BLaER1 (cell line): ENCODE data around the gene SMARCD1.

Source experiments
- H3K27ac ChIP-seq: shearing (Covaris generic); formaldehyde crosslinking; 2 replicates; pipeline ENCODE4 v1.8.1; 2022
- H3K27me3 ChIP-seq: shearing (Covaris generic); formaldehyde crosslinking; 2 replicates; pipeline ENCODE4 v1.8.1; 2022
- H3K36me3 ChIP-seq: shearing (Covaris generic); formaldehyde crosslinking; 2 replicates; pipeline ENCODE4 v1.8.1; 2022
- H3K4me1 ChIP-seq: shearing (Covaris generic); formaldehyde crosslinking; 2 replicates; pipeline ENCODE4 v1.8.1; 2022
- H3K4me2 ChIP-seq: shearing (Covaris generic); formaldehyde crosslinking; 2 replicates; pipeline ENCODE4 v1.8.1; 2022
- H3K4me3 ChIP-seq: shearing (Covaris generic); formaldehyde crosslinking; 2 replicates; pipeline ENCODE4 v1.8.1; 2022
- H3K9ac ChIP-seq: shearing (Covaris generic); formaldehyde crosslinking; 2 replicates; pipeline ENCODE4 v1.8.1; 2022
- H3K9me3 ChIP-seq: shearing (Covaris generic); formaldehyde crosslinking; 2 replicates; pipeline ENCODE4 v1.8.1; 2022
- H4K20me1 ChIP-seq: shearing (Covaris generic); formaldehyde crosslinking; 2 replicates; pipeline ENCODE4 v1.8.1; 2022
- Cebpa-rat ChIP-seq: shearing (Covaris generic); IDR thresholded peaks from 2 replicates; pipeline ENCODE4 v1.8.1; 2022

Gene SMARCD1

GRCh38 chr12:50086148-50086547 is 1.0 kb downstream of the SMARCD1 start:
- Histone ChIP-seq H3K4me3 (peak overlapping the region; percentile 77), H3K36me3 (peaks cover 47% of the 10 kb centered on the region), H3K9ac (peak overlapping the region; percentile 86), H3K9me3 (no peaks in the 10 kb centered on the region), H3K4me2 (peak overlapping the region; percentile 84), H3K27me3 (no peaks in the 10 kb centered on the region), H3K4me1 (peaks cover 38% of the 10 kb centered on the region), H3K27ac (peak overlapping the region; percentile 90; the same call in 1 of the 2 replicates), H4K20me1 (peaks cover 34% of the 10 kb centered on the region)
- no peak for TF ChIP-seq Cebpa-rat

GRCh38 chr12:50087151-50087550 is 2.0 kb downstream of the SMARCD1 start:
- Histone ChIP-seq H3K27me3 (no peaks in the 10 kb centered on the region), H3K9ac (no peak overlapping the region), H3K4me1 (peaks cover 38% of the 10 kb centered on the region), H3K9me3 (no peaks in the 10 kb centered on the region), H3K36me3 (peaks cover 57% of the 10 kb centered on the region), H3K27ac (no peak overlapping the region), H3K4me3 (no peak overlapping the region), H4K20me1 (peaks cover 34% of the 10 kb centered on the region), H3K4me2 (peak overlapping the region; percentile 18; the same call in 1 of the 2 replicates)
- no peak for TF ChIP-seq Cebpa-rat

- H3K4me2 ChIP-seq = peak overlapping the region; percentile 18; the same call in 1 of the 2 replicates
- H3K27me3 ChIP-seq = no peaks in the 10 kb centered on the region
- no peak overlapping the region for H3K27ac ChIP-seq
- peaks cover 38% of the 10 kb centered on the region for H3K4me1 ChIP-seq
- H3K9me3 ChIP-seq = no peaks in the 10 kb centered on the region
- peaks cover 66% of the 10 kb centered on the region for H3K36me3 ChIP-seq
- no peak overlapping the region for H3K4me3 ChIP-seq
- peaks cover 34% of the 10 kb centered on the region for H4K20me1 ChIP-seq
- TF ChIP-seq Cebpa-rat = no peak
- no peak overlapping the region for H3K9ac ChIP-seq
Measured at GRCh38 chr12:50087995-50088394, 2.9 kb downstream of the SMARCD1 start.

DNA sequence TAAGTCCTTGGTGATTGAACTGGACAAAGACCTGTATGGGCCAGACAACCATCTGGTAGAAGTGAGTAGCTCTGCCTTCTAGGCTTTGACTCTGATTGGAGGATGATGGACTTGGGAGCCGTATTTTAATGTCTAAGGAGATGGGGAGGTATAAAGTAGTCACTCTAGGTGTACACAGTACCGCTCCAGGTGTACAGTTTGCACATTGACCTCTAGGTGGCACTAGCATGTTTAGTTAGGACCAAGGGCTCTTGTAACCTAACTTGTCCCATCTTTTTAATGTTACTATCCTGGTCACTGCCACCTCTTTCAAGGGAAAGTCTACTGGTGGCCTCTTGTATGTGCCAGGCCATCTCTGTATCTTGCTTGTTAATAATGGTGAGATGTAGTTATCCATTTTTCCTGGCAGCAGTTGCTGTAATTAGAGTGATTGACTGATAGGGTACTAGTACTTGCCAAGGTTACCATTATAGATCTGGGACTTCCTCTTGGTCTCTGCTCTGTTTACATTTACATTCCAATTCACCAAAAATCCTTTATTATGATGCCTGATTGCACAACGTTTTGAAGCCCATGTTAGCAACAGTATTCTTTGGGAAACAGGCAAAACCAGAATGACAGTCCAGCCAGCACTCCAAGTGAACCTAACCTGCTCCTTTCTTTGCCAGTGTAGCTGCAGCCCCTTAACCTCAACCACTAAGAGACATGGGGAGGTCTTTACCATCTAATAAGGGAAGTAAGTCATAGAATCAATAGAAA is 3.6 kb downstream of the SMARCD1 start:
- H3K9me3 ChIP-seq = no peaks in the 10 kb centered on the region
- H3K4me1 ChIP-seq = peaks cover 33% of the 10 kb centered on the region
- no peak overlapping the region for H3K4me3 ChIP-seq
- no peak for TF ChIP-seq Cebpa-rat
- no peak overlapping the region for H3K9ac ChIP-seq
- H4K20me1 ChIP-seq = peaks cover 34% of the 10 kb centered on the region
- H3K36me3 ChIP-seq = peaks cover 73% of the 10 kb centered on the region
- H3K27ac ChIP-seq = no peak overlapping the region
- H3K27me3 ChIP-seq = no peaks in the 10 kb centered on the region
- H3K4me2 ChIP-seq = peak overlapping the region; percentile 18; the same call in 1 of the 2 replicates

GRCh38 chr12:50089730-50090129 is 4.6 kb downstream of the SMARCD1 start:
- Histone ChIP-seq H3K9ac (no peak overlapping the region), H3K9me3 (no peaks in the 10 kb centered on the region), H3K27ac (no peak overlapping the region), H3K4me3 (no peak overlapping the region), H3K36me3 (peaks cover 83% of the 10 kb centered on the region), H4K20me1 (peaks cover 40% of the 10 kb centered on the region), H3K27me3 (no peaks in the 10 kb centered on the region), H3K4me1 (peaks cover 24% of the 10 kb centered on the region), H3K4me2 (no peak overlapping the region)
- no peak for TF ChIP-seq Cebpa-rat

DNA sequence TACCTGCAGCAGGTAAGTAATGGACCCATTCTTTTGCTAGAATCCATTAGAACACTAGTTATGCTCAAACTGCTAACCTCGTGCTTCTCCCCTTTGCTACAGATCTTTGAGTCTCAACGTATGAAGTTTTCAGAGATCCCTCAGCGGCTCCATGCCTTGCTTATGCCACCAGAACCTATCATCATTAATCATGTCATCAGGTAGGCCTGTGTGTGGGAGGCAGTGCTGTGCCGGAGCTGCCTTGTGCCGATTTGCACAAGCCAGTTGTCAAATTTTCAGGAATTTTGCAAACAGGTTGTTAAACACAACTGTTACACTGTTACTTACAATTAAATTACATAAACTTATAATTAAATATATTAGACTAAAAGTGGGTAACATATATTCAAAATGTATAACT is 5.2 kb downstream of the SMARCD1 start:
- peaks cover 40% of the 10 kb centered on the region for H4K20me1 ChIP-seq
- H3K36me3 ChIP-seq = peaks cover 90% of the 10 kb centered on the region
- no peak overlapping the region for H3K27ac ChIP-seq
- peaks cover 24% of the 10 kb centered on the region for H3K4me1 ChIP-seq
- no peak for TF ChIP-seq Cebpa-rat
- H3K4me3 ChIP-seq = no peak overlapping the region
- no peaks in the 10 kb centered on the region for H3K27me3 ChIP-seq
- no peak overlapping the region for H3K9ac ChIP-seq
- H3K4me2 ChIP-seq = no peak overlapping the region
- H3K9me3 ChIP-seq = no peaks in the 10 kb centered on the region

GRCh38 chr12:50097952-50098351 is 12.8 kb downstream of the SMARCD1 start:
- H3K27me3 ChIP-seq = no peaks in the 10 kb centered on the region
- no peak overlapping the region for H3K9ac ChIP-seq

GRCh38 chr12:50099302-50100008 is 14.3 kb downstream of the SMARCD1 start:
- Histone ChIP-seq H3K36me3 (peaks cover 81% of the 10 kb centered on the region), H3K4me2 (no peak overlapping the region), H3K27me3 (no peaks in the 10 kb centered on the region), H3K9me3 (no peaks in the 10 kb centered on the region), H3K4me3 (no peak overlapping the region), H3K9ac (no peak overlapping the region), H3K4me1 (peaks cover 19% of the 10 kb centered on the region), H4K20me1 (peaks cover 15% of the 10 kb centered on the region; the same call in 1 of the 2 replicates), H3K27ac (no peak overlapping the region)
- no peak for TF ChIP-seq Cebpa-rat

More at GRCh38 chr12:50097952-50098351, 12.8 kb downstream of the SMARCD1 start:
- peaks cover 6% of the 10 kb centered on the region for H3K4me1 ChIP-seq
- TF ChIP-seq Cebpa-rat = no peak
- H3K4me3 ChIP-seq = no peak overlapping the region
- peaks cover 96% of the 10 kb centered on the region for H3K36me3 ChIP-seq
- H3K9me3 ChIP-seq = no peaks in the 10 kb centered on the region
- no peak overlapping the region for H3K27ac ChIP-seq
- H3K4me2 ChIP-seq = no peak overlapping the region
- peaks cover 20% of the 10 kb centered on the region; the same call in 1 of the 2 replicates for H4K20me1 ChIP-seq

DNA sequence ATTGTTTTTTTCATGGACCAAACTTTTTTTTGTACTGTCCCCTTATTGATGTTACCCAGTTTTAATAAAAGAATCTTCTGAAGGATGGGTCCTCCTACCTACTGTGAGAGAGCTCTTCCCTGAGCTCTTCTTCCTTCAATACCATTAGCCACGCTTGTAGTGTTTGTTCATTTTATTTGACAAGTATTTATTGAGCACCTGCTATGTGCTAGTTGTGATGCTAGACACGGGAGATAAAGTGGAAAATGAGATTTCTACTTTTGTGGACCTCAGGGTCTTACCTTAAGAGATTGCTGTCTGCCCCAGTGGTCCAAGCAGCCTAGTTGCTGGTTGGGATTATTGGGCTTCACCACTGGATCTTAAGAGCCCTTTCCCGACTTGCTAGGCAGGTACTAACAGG is 15.4 kb downstream of the SMARCD1 start:
- H4K20me1 ChIP-seq = peaks cover 14% of the 10 kb centered on the region; the same call in 1 of the 2 replicates
- no peak overlapping the region for H3K4me2 ChIP-seq
- peaks cover 70% of the 10 kb centered on the region for H3K36me3 ChIP-seq
- H3K9me3 ChIP-seq = no peaks in the 10 kb centered on the region
- peaks cover 19% of the 10 kb centered on the region for H3K4me1 ChIP-seq
- no peak overlapping the region for H3K9ac ChIP-seq
- H3K27me3 ChIP-seq = no peaks in the 10 kb centered on the region
- H3K4me3 ChIP-seq = no peak overlapping the region
- no peak for TF ChIP-seq Cebpa-rat
- no peak overlapping the region for H3K27ac ChIP-seq

DNA sequence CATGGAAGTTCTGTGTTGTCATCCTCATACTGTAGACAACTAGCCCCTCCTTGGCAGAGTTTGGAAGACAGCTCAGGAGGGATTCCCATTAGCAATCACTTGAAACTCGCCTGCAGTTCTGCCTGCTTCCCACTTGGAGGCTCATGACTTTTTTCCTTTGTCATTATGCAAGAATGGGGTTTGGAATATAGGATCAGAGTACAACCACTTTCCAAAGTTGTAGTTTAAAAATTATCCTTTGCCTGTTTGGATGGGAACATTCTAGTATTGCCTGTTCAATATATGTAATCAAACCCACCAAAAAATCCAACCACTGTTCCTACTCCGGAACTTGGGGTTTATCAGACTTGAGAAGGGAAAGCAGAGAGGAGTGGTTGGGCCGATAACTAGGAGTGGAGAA is 16.5 kb downstream of the SMARCD1 start:
- Histone ChIP-seq H3K9me3 (no peaks in the 10 kb centered on the region), H3K4me2 (no peak overlapping the region), H4K20me1 (peaks cover 14% of the 10 kb centered on the region; the same call in 1 of the 2 replicates), H3K4me3 (no peak overlapping the region), H3K36me3 (peaks cover 59% of the 10 kb centered on the region), H3K27ac (no peak overlapping the region), H3K27me3 (no peaks in the 10 kb centered on the region), H3K9ac (no peak overlapping the region), H3K4me1 (peaks cover 19% of the 10 kb centered on the region)
- TF ChIP-seq Cebpa-rat = no peak
